Keratinocyte (primary cell): ENCODE data around the gene CCL17. TPM values are rescaled to one million over a fixed set of nuclear protein-coding genes. Genes with fewer than 3 reads are reported as not detected.

ENCODE experiments used
- DNase-seq: peaks from one replicate; pipeline ENCODE4 v3.0.0-alpha.2; 2011; ENCODE audit warnings: low read depth, missing footprints, low spot score
- FAIRE-seq: peaks from 2 replicates; lab custom pipeline; 2011; peaks lifted over from hg19 to GRCh38; lab: Jason Lieb, UNC
- H2AFZ ChIP-seq: 2 replicates; pipeline ENCODE4 v1.6.0; 2012; ENCODE audit warnings: low read length, control low read depth, inconsistent platforms; ENCODE audit not compliant: control insufficient read depth
- H3K27ac ChIP-seq: 2 replicates; pipeline ENCODE4 v1.5.1; 2011; ENCODE audit warnings: low read length; ENCODE audit not compliant: control insufficient read depth, insufficient read depth
- H3K27me3 ChIP-seq: 3 replicates; pipeline ENCODE4 v1.6.0; 2011; ENCODE audit warnings: low read length; ENCODE audit not compliant: control insufficient read depth, insufficient read depth; ENCODE audit errors: extremely low read depth
- H3K36me3 ChIP-seq, 2 experiments: 2 replicates in 1 of 2; 3 replicates in 1 of 2; pipeline ENCODE4 v1.5.1; 2011; ENCODE audit warnings: low read length in 2 of 2, mild to moderate bottlenecking in 1 of 2; ENCODE audit not compliant: control insufficient read depth in 2 of 2, insufficient read depth in 2 of 2; ENCODE audit errors: extremely low read depth in 1 of 2
- H3K4me1 ChIP-seq: 3 replicates; pipeline ENCODE4 v1.5.1; 2011; ENCODE audit warnings: low read length; ENCODE audit not compliant: control insufficient read depth, insufficient read depth; ENCODE audit errors: extremely low read depth
- H3K4me2 ChIP-seq: 3 replicates; pipeline ENCODE4 v1.6.0; 2011; ENCODE audit warnings: low read depth, low read length; ENCODE audit not compliant: control insufficient read depth, insufficient read depth; ENCODE audit errors: extremely low read depth
- H3K4me3 ChIP-seq, 3 experiments: fragments of 200-600 bp in 1 of 3; sonication (generic) in 1 of 3; 2 replicates in 2 of 3; 3 replicates in 1 of 3; pipeline ENCODE4 v1.5.1; 2011 to 2016; ENCODE audit warnings: low read length in 3 of 3, mild to moderate bottlenecking in 3 of 3, control low read depth in 2 of 3, inconsistent platforms in 1 of 3, low read depth in 1 of 3, mixed read lengths in 1 of 3, mixed run types in 1 of 3, moderate library complexity in 1 of 3; ENCODE audit not compliant: control insufficient read depth in 2 of 3, insufficient read depth in 2 of 3; ENCODE audit errors: extremely low read depth in 1 of 3
- H3K79me2 ChIP-seq: 2 replicates; pipeline ENCODE4 v1.6.0; 2012; ENCODE audit warnings: low read length; ENCODE audit not compliant: control insufficient read depth, insufficient read depth
- H3K9ac ChIP-seq: 3 replicates; pipeline ENCODE4 v1.6.0; 2011; ENCODE audit warnings: low read length; ENCODE audit not compliant: control insufficient read depth, insufficient read depth; ENCODE audit errors: extremely low read depth
- H3K9me1 ChIP-seq: 3 replicates; pipeline ENCODE4 v1.6.0; 2011; ENCODE audit warnings: low read length; ENCODE audit not compliant: control insufficient read depth, insufficient read depth; ENCODE audit errors: extremely low read depth
- H3K9me3 ChIP-seq: 2 replicates; pipeline ENCODE4 v1.5.1; 2012; ENCODE audit warnings: low read depth, low read length; ENCODE audit not compliant: control insufficient read depth
- H4K20me1 ChIP-seq: 3 replicates; pipeline ENCODE4 v1.6.0; 2011; ENCODE audit warnings: low read length; ENCODE audit not compliant: control insufficient read depth, insufficient read depth; ENCODE audit errors: extremely low read depth
- EZH2 ChIP-seq: IDR thresholded peaks from one replicate; pipeline ENCODE4 v1.6.1; 2012; ENCODE audit warnings: inconsistent platforms, mild to moderate bottlenecking, low read length, moderate library complexity
- dilution Hi-C: fragments of 300-500 bp; cut with MboI; formaldehyde crosslinking; loops from one replicate; pipeline ENCODE4 v1.7.0; 2020; ENCODE audit warnings: low sequenced_read_pairs; ENCODE audit not compliant: extremely low pct_ligation_motif_present
- polyA plus RNA-seq, 5 experiments: library from polyadenylated mRNA; depleted of rRNA in 3 of 5; stranded (reverse) in 3 of 5; stranded (forward) in 1 of 5; unstranded in 1 of 5; fragments of >200 nt; gene quantifications; 1 replicate in 1 of 5; 2 replicates in 3 of 5; 3 replicates in 1 of 5; pipeline versions ENCODE4 v1.2.1 to v1.2.3, GENCODE V29; 2011 to 2012; ENCODE audit warnings: missing spikeins in 2 of 5, low read depth in 1 of 5, low replicate concordance in 1 of 5
- TF ChIP-seq, protein P1 (sequence below), 3 experiments: IDR thresholded peaks in 1 of 3; conservative IDR thresholded peaks in 1 of 3; optimal IDR thresholded peaks in 1 of 3; 2 replicates in 2 of 3; 3 replicates in 1 of 3; pipeline versions ENCODE3 to v1.5.1; 2011; ENCODE audit warnings: low read length in 3 of 3, mild to moderate bottlenecking in 3 of 3, moderate library complexity in 2 of 3, control low read depth in 1 of 3, inconsistent platforms in 1 of 3; ENCODE audit not compliant: insufficient read depth in 2 of 3; ENCODE audit errors: extremely low read depth in 1 of 3

The CCL17 gene
- polyA plus RNA-seq, 1 donor (not counting 4 experiments of a cell fraction or from before 2014, with no cell fraction given), result not detected

DNA sequence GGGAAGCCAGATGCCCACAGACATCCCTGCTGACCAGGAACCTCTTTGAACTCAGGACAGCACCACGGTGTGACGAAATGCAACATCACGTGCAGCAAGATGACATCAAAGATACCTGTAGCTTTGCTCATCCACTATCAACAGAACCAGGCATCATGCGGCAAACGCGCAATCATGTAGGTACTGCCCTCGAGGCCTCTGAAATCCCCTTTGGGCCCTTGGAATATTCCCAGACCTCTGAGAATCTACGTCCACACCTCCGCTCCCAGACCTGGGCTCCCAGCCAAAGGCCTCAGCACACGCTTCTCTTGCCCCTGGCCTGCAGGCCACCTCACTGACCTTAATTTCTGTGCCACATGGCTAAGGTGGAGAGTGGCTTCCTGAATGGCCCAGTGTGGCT is 25.0 kb upstream of the CCL17 start:
- Histone ChIP-seq H3K4me3 (no peak overlapping the region), H3K27me3 (no peaks in the 10 kb centered on the region), H2AFZ (no peak overlapping the region), H3K4me1 (peaks cover 34% of the 10 kb centered on the region), H3K79me2 (no peaks in the 10 kb centered on the region), H3K9me1 (no peaks in the 10 kb centered on the region), H3K4me2 (no peak overlapping the region), H3K9ac (no peak overlapping the region), H3K9me3 (no peaks in the 10 kb centered on the region), H4K20me1 (no peaks in the 10 kb centered on the region), H3K27ac (no peak overlapping the region), H3K36me3 (no peaks in the 10 kb centered on the region)
- dilution Hi-C loops, result no loop called here
- FAIRE-seq (no peak), DNase-seq (no peak)
- TF ChIP-seq, protein P1, sequence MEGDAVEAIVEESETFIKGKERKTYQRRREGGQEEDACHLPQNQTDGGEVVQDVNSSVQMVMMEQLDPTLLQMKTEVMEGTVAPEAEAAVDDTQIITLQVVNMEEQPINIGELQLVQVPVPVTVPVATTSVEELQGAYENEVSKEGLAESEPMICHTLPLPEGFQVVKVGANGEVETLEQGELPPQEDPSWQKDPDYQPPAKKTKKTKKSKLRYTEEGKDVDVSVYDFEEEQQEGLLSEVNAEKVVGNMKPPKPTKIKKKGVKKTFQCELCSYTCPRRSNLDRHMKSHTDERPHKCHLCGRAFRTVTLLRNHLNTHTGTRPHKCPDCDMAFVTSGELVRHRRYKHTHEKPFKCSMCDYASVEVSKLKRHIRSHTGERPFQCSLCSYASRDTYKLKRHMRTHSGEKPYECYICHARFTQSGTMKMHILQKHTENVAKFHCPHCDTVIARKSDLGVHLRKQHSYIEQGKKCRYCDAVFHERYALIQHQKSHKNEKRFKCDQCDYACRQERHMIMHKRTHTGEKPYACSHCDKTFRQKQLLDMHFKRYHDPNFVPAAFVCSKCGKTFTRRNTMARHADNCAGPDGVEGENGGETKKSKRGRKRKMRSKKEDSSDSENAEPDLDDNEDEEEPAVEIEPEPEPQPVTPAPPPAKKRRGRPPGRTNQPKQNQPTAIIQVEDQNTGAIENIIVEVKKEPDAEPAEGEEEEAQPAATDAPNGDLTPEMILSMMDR (optimal IDR thresholded peaks at IDR 0.05 in 1 of 3, IDR thresholded peaks at IDR 0.05 in 1 of 3, conservative IDR thresholded peaks at IDR 0.05 in 1 of 3; ENCODE audit: extremely low read depth in 1 of 3, insufficient read depth in 2 of 3, low read length in 3 of 3), result no peak
- TF ChIP-seq EZH2, result no peak

GRCh38 chr16:57380671-57381462 is 23.7 kb upstream of the CCL17 start:
- Histone ChIP-seq H3K4me3 (no peak overlapping the region), H3K4me2 (no peak overlapping the region), H3K4me1 (peaks cover 33% of the 10 kb centered on the region), H4K20me1 (no peaks in the 10 kb centered on the region), H2AFZ (no peak overlapping the region), H3K79me2 (no peaks in the 10 kb centered on the region), H3K36me3 (no peaks in the 10 kb centered on the region), H3K9me3 (no peaks in the 10 kb centered on the region), H3K9me1 (no peaks in the 10 kb centered on the region), H3K27me3 (no peaks in the 10 kb centered on the region), H3K9ac (no peak overlapping the region), H3K27ac (no peak overlapping the region)
- dilution Hi-C loops, result no loop called here
- TF ChIP-seq EZH2, result no peak
- TF ChIP-seq, protein P1 (optimal IDR thresholded peaks at IDR 0.05 in 1 of 3, IDR thresholded peaks at IDR 0.05 in 1 of 3, conservative IDR thresholded peaks at IDR 0.05 in 1 of 3; ENCODE audit: extremely low read depth in 1 of 3, insufficient read depth in 2 of 3, low read length in 3 of 3), result no peak
- DNase-seq, result no peak
- FAIRE-seq, result peak; percentile 32
